ENCODE results near the gene TNNT1.

Gene TNNT1

DNA sequence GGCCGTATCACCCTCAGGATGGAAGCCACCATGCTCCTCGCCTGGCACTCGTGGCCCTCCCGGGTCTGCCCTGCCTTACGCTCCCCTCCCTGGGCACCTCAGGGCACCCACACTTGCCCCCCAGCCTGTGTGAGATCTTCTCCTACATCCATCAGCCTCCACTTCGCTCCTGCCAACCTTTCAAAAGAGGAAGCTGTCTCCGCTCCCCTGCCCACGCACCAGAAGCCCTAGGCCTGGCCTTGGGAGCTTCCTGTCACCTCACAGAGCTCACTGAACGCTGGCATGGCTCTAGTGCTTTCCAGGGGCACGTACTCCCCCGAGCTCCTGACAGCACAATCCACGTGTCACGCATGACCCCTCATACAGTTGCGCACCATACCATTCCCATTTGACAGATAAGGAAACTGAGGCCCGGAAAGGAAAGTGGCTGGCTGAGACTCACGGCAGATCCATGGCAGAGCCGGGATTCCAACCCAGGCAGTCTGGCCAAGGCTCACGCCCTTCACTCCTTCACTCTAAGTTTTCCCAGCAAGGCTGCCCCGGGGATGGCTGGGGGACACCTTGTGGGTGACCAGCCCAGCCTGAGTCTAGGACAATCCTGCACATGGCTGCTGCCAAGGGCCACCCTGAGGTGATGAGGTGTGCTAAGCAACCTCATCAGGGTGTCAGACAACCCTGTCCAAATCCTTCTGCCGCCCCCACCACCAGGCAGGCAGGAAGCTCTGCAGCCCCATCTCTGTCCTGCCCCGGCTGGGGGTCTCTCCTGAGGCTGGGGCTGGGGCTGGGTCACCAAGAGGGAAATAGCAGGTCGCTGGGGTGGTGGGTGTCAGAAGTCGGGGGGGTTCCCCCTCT, 50.9 kb downstream of the TNNT1 start:
- ATAC-seq: no peak
- TF ChIP-seq ZNF8 (CRISPR knock-in tag; IDR thresholded peaks at IDR 0.05) (no peak), RARB (CRISPR knock-in tag; IDR thresholded peaks at IDR 0.05) (no peak), TOX (CRISPR knock-in tag; IDR thresholded peaks at IDR 0.05; ENCODE audit: borderline replicate concordance) (no peak), ZNF565 (CRISPR knock-in tag; conservative IDR thresholded peaks at IDR 0.05; ENCODE audit: low read depth) (no peak), SNAI2 (CRISPR knock-in tag; IDR thresholded peaks at IDR 0.05) (no peak), ESRRG (CRISPR knock-in tag; IDR thresholded peaks at IDR 0.05) (no peak), ZNF70 (CRISPR knock-in tag; IDR thresholded peaks at IDR 0.05) (no peak), OSR1 (CRISPR knock-in tag; IDR thresholded peaks at IDR 0.05) (no peak), BACH2 (CRISPR knock-in tag; IDR thresholded peaks at IDR 0.05; ENCODE audit: borderline replicate concordance) (no peak), ISL1 (CRISPR knock-in tag; IDR thresholded peaks at IDR 0.05) (no peak), TSHZ2 (CRISPR knock-in tag; IDR thresholded peaks at IDR 0.05) (no peak), ARNTL (CRISPR knock-in tag; IDR thresholded peaks at IDR 0.05; ENCODE audit: borderline replicate concordance, low read depth) (no peak), ZC3H10 (CRISPR knock-in tag; IDR thresholded peaks at IDR 0.05) (no peak), PPARA (CRISPR knock-in tag; IDR thresholded peaks at IDR 0.05; ENCODE audit: borderline replicate concordance) (no peak), ZFP30 (CRISPR knock-in tag; IDR thresholded peaks at IDR 0.05) (no peak)
- TF ChIP-seq, protein P1, sequence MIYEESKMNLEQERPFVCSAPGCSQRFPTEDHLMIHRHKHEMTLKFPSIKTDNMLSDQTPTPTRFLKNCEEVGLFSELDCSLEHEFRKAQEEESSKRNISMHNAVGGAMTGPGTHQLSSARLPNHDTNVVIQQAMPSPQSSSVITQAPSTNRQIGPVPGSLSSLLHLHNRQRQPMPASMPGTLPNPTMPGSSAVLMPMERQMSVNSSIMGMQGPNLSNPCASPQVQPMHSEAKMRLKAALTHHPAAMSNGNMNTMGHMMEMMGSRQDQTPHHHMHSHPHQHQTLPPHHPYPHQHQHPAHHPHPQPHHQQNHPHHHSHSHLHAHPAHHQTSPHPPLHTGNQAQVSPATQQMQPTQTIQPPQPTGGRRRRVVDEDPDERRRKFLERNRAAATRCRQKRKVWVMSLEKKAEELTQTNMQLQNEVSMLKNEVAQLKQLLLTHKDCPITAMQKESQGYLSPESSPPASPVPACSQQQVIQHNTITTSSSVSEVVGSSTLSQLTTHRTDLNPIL (CRISPR knock-in tag; IDR thresholded peaks at IDR 0.05; ENCODE audit: low read depth): no peak

DNA sequence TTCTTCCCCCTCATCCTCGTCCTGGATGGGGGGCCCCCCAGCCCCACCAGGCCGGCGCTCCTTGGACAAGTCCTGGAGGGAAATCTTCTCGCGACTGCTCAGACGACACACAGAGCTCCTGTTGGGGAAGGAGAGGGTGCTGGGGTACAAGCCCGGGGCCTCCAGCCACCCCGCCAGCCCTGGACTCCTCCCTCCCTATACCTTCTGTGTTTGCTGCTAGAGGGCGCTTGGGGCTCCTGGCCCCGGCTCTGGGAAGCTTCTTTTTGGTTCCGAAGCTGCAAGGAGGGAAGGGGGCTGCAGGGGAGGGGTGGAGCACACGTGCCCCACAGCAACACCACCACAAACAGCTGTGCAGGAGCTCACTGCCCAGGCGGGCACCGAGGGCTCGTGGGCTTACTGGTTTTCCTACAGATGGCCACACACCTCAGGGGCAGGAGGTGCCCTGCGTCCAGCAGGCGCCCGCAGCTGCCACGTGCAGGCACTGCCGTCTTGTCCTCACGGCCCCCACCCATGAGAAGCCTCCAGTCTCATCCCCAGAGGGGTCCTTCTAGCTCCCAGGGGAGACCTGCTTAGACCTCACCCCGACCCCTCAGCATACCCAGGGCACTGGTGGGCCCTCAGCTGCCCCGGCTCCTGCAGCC, 52.8 kb downstream of the TNNT1 start:
- peak; percentile 16; the same call in 2 of the 3 replicates for ATAC-seq
- no peak for TF ChIP-seq OSR1 (CRISPR knock-in tag; IDR thresholded peaks at IDR 0.05)
- no peak for TF ChIP-seq TOX (CRISPR knock-in tag; IDR thresholded peaks at IDR 0.05; ENCODE audit: borderline replicate concordance)
- no peak for TF ChIP-seq PPARA (CRISPR knock-in tag; IDR thresholded peaks at IDR 0.05; ENCODE audit: borderline replicate concordance)

DNA sequence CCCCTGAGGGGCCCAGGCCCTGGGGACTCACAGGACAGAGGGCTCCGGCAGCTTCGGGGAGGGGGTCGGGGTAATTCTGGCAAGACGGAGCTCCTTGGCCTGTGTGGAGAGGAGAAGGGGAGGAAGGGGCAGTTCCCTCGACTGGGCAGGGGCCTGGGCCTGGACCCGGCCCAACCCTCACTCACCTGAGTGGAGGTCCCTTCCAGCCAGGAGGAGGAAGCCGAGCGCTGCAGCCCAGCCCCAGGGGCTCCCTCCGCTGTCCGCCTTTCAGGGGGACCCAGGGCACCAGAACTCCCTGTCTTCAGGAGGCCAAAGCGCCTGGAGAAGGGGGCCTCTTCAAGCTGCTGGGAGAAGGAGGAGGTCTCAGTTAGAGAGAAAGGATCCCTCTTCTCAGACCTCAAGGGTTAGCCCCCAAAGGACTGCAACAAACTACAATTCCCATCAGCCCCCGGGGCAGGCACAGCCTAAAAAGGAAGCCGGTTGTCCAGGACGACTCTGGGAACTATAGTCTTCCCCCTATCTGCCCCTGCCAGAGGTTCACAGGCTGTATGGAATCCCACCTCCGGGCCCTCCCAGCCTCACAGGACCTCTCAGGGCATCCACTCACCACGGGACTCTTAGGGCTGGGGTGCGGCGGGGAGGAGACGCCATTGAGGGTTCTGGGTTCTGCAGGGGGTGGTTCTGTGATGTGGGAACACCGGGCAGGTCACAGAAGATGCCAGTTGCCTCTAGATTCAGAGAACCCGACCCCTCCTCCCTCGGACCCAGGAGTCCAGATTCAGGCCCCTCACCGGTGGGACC, 53.5 kb downstream of the TNNT1 start:
- peak; percentile 35; the same call in 2 of the 3 replicates for ATAC-seq
- TF ChIP-seq ESRRG (CRISPR knock-in tag; IDR thresholded peaks at IDR 0.05) (no peak), PPARA (CRISPR knock-in tag; IDR thresholded peaks at IDR 0.05; ENCODE audit: borderline replicate concordance) (no peak)

DNA sequence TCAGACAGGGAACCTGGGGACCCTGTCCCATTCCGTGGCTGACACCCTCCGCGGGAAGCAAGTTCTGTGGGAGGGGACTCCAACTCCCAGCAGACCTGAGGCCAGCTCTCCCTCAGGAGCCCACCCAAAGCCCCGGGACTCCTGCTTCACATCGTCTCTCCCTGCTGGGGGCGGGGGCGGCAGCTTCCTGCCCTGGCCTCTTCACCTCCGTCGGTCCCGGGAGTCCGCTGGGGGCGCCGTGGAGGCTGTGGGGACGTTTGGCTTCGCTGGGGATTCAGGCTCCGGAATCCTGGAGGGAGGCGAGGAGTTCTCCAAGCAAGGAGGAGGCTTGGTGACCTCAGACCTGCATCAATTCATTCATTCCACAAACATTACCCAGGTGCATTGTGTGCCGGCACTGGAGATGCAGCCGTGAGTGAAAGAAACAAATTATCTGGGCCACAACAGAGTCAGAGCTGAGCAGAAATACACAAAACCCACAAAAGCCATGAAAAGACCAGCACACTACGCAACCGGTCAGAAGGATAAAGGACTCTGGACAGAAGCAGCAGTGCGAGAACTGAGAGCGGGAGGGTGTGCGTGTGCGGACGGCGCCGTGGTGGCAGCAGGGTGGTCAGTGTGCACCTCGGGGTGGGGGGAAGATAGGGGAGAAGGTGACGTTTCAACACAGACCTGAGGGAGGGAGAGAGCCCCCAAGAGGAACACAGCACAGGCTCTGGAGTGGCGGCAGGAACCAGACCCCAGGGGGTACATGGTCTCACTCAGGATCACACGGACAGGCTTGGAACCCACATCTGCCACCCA, 54.3 kb downstream of the TNNT1 start:
- no peak; the same call in 2 of the 3 replicates for ATAC-seq
- TF ChIP-seq SNAI2 (CRISPR knock-in tag; IDR thresholded peaks at IDR 0.05) (no peak), ZNF565 (CRISPR knock-in tag; conservative IDR thresholded peaks at IDR 0.05; ENCODE audit: low read depth) (no peak), PPARA (CRISPR knock-in tag; IDR thresholded peaks at IDR 0.05; ENCODE audit: borderline replicate concordance) (no peak), OSR1 (CRISPR knock-in tag; IDR thresholded peaks at IDR 0.05) (no peak), ESRRG (CRISPR knock-in tag; IDR thresholded peaks at IDR 0.05) (no peak), TOX (CRISPR knock-in tag; IDR thresholded peaks at IDR 0.05; ENCODE audit: borderline replicate concordance) (no peak), RARB (CRISPR knock-in tag; IDR thresholded peaks at IDR 0.05) (no peak), CSDC2 (CRISPR knock-in tag; IDR thresholded peaks at IDR 0.05) (no peak), ZFP30 (CRISPR knock-in tag; IDR thresholded peaks at IDR 0.05) (no peak), BACH2 (CRISPR knock-in tag; IDR thresholded peaks at IDR 0.05; ENCODE audit: borderline replicate concordance) (no peak), ZC3H10 (CRISPR knock-in tag; IDR thresholded peaks at IDR 0.05) (no peak), GLIS3 (CRISPR knock-in tag; IDR thresholded peaks at IDR 0.05) (no peak), ISL1 (CRISPR knock-in tag; IDR thresholded peaks at IDR 0.05) (no peak), ZNF8 (CRISPR knock-in tag; IDR thresholded peaks at IDR 0.05) (no peak)
- TF ChIP-seq, protein P2, sequence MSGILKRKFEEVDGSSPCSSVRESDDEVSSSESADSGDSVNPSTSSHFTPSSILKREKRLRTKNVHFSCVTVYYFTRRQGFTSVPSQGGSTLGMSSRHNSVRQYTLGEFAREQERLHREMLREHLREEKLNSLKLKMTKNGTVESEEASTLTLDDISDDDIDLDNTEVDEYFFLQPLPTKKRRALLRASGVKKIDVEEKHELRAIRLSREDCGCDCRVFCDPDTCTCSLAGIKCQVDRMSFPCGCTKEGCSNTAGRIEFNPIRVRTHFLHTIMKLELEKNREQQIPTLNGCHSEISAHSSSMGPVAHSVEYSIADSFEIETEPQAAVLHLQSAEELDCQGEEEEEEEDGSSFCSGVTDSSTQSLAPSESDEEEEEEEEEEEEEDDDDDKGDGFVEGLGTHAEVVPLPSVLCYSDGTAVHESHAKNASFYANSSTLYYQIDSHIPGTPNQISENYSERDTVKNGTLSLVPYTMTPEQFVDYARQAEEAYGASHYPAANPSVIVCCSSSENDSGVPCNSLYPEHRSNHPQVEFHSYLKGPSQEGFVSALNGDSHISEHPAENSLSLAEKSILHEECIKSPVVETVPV (CRISPR knock-in tag; IDR thresholded peaks at IDR 0.05): no peak
- TF ChIP-seq, protein P1 (CRISPR knock-in tag; IDR thresholded peaks at IDR 0.05; ENCODE audit: low read depth): no peak
- TF ChIP-seq, protein P3, sequence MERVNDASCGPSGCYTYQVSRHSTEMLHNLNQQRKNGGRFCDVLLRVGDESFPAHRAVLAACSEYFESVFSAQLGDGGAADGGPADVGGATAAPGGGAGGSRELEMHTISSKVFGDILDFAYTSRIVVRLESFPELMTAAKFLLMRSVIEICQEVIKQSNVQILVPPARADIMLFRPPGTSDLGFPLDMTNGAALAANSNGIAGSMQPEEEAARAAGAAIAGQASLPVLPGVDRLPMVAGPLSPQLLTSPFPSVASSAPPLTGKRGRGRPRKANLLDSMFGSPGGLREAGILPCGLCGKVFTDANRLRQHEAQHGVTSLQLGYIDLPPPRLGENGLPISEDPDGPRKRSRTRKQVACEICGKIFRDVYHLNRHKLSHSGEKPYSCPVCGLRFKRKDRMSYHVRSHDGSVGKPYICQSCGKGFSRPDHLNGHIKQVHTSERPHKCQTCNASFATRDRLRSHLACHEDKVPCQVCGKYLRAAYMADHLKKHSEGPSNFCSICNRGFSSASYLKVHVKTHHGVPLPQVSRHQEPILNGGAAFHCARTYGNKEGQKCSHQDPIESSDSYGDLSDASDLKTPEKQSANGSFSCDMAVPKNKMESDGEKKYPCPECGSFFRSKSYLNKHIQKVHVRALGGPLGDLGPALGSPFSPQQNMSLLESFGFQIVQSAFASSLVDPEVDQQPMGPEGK (CRISPR knock-in tag; IDR thresholded peaks at IDR 0.05; ENCODE audit: borderline replicate concordance): no peak

All from SK-N-SH treated with all-trans-retinoic acid at 6 μM for 48 hours (cell line).